NK-92 (cell line): ENCODE measurements around the gene CBX8.

ENCODE experiments used
- DNase-seq: peaks from one replicate; lab custom pipeline; 2025; ENCODE audit not compliant: unreplicated experiment; lab: John Stamatoyannopoulos, UW

The CBX8 gene

GRCh38 chr17:79804856-79805696 lies 8.2 kb upstream of the CBX8 start:
- no peak for DNase-seq

- no peak for DNase-seq
Measured at GRCh38 chr17:79803997-79804855, 7.3 kb upstream of the CBX8 start.

- DNase-seq, result no peak
Measured at GRCh38 chr17:79803421-79803996, 6.6 kb upstream of the CBX8 start.

GRCh38 chr17:79802736-79803420 lies 6.0 kb upstream of the CBX8 start:
- no peak for DNase-seq

- no peak for DNase-seq
Measured at GRCh38 chr17:79802039-79802735, 5.3 kb upstream of the CBX8 start.

- DNase-seq, result no peak
Measured at GRCh38 chr17:79801156-79802038, 4.5 kb upstream of the CBX8 start.

GRCh38 chr17:79800325-79801155 lies 3.7 kb upstream of the CBX8 start:
- DNase-seq, result no peak

GRCh38 chr17:79799538-79800324 lies 2.9 kb upstream of the CBX8 start:
- no peak for DNase-seq

- no peak for DNase-seq
Measured at GRCh38 chr17:79799174-79799537, 2.3 kb upstream of the CBX8 start.

GRCh38 chr17:79798299-79799173 lies 1.7 kb upstream of the CBX8 start:
- no peak for DNase-seq

GRCh38 chr17:79797492-79798298 lies 818 bp upstream of the CBX8 start:
- DNase-seq, result no peak

GRCh38 chr17:79796444-79796762 lies 474 bp downstream of the CBX8 start:
- no peak for DNase-seq

GRCh38 chr17:79795795-79796443 lies 958 bp downstream of the CBX8 start:
- no peak for DNase-seq

GRCh38 chr17:79794659-79795511 lies 2.0 kb downstream of the CBX8 start:
- DNase-seq, result no peak

GRCh38 chr17:79793924-79794304 lies 3.0 kb downstream of the CBX8 start:
- DNase-seq, result no peak
